Osteocyte (in vitro differentiated cells): ENCODE measurements around the gene MESP2. TPM values are rescaled to one million over a fixed set of nuclear protein-coding genes. Genes with fewer than 3 reads are reported as not detected.
A peak's percentile ranks its signal among the peaks of the same experiment; 100 is the strongest.

Experiments
- DNase-seq: peaks from one replicate; pipeline ENCODE4 v3.0.0; 2021; ENCODE audit warnings: mixed read lengths; ENCODE audit not compliant: unreplicated experiment; ENCODE audit errors: extremely low spot score
- H3K27ac Mint-ChIP-seq: one replicate; pipeline ENCODE4 v1.8.0; 2021; ENCODE audit warnings: mild to moderate bottlenecking, mixed read lengths; ENCODE audit not compliant: unreplicated experiment
- H3K27me3 Mint-ChIP-seq: one replicate; pipeline ENCODE4 v1.8.0; 2021; ENCODE audit warnings: mixed read lengths; ENCODE audit not compliant: unreplicated experiment
- H3K36me3 Mint-ChIP-seq: one replicate; pipeline ENCODE4 v1.8.0; 2021; ENCODE audit warnings: mixed read lengths; ENCODE audit not compliant: unreplicated experiment
- H3K4me1 Mint-ChIP-seq: one replicate; pipeline ENCODE4 v1.8.0; 2021; ENCODE audit warnings: mixed read lengths; ENCODE audit not compliant: unreplicated experiment
- H3K4me3 Mint-ChIP-seq: one replicate; pipeline ENCODE4 v1.8.0; 2021; ENCODE audit warnings: mild to moderate bottlenecking, moderate library complexity, mixed read lengths; ENCODE audit not compliant: unreplicated experiment
- H3K9me3 Mint-ChIP-seq: one replicate; pipeline ENCODE4 v1.8.0; 2021; ENCODE audit warnings: mixed read lengths; ENCODE audit not compliant: unreplicated experiment
- CTCF ChIP-seq: fragments of 200-600 bp; sonication (generic); IDR thresholded peaks from 2 replicates; pipeline ENCODE4 v1.5.0; 2021; ENCODE audit warnings: antibody characterized with exemption, mild to moderate bottlenecking, moderate library complexity
- total RNA-seq: library from RNA; stranded (reverse); gene quantifications from 2 replicates; pipeline ENCODE4 v1.2.1, GENCODE V29; 2021

Gene MESP2
- total RNA-seq, 1 donor from 2014 or later, result not detected

- H3K27me3 Mint-ChIP-seq, result no peaks in the 10 kb centered on the region
- TF ChIP-seq CTCF, result no peak
- DNase-seq, result no peak
- H3K9me3 Mint-ChIP-seq, result no peaks in the 10 kb centered on the region
- no peaks in the 10 kb centered on the region for H3K36me3 Mint-ChIP-seq
- H3K4me1 Mint-ChIP-seq, result peaks cover 10% of the 10 kb centered on the region
- H3K4me3 Mint-ChIP-seq, result no peak overlapping the region
- H3K27ac Mint-ChIP-seq, result peak overlapping the region; percentile 31
Measured at GRCh38 chr15:89754361-89755154, 21.6 kb upstream of the MESP2 start.

- Mint-ChIP-seq H3K9me3 (no peaks in the 10 kb centered on the region), H3K4me3 (no peak overlapping the region), H3K4me1 (peaks cover 9% of the 10 kb centered on the region)
Measured at GRCh38 chr15:89755701-89756100, 20.4 kb upstream of the MESP2 start.

GRCh38 chr15:89756897-89757296 is 19.2 kb upstream of the MESP2 start:
- Mint-ChIP-seq H3K36me3 (no peaks in the 10 kb centered on the region), H3K27me3 (no peaks in the 10 kb centered on the region), H3K4me1 (peaks cover 17% of the 10 kb centered on the region), H3K27ac (no peak overlapping the region), H3K9me3 (no peaks in the 10 kb centered on the region), H3K4me3 (no peak overlapping the region)
- TF ChIP-seq CTCF, result no peak
- DNase-seq, result no peak

More at GRCh38 chr15:89755701-89756100, 20.4 kb upstream of the MESP2 start:
- Mint-ChIP-seq H3K27ac (no peak overlapping the region), H3K36me3 (no peaks in the 10 kb centered on the region), H3K27me3 (no peaks in the 10 kb centered on the region)
- no peak for TF ChIP-seq CTCF
- no peak for DNase-seq

- Mint-ChIP-seq H3K27ac (no peak overlapping the region), H3K9me3 (no peaks in the 10 kb centered on the region), H3K4me1 (peaks cover 17% of the 10 kb centered on the region), H3K27me3 (no peaks in the 10 kb centered on the region), H3K4me3 (no peak overlapping the region), H3K36me3 (no peaks in the 10 kb centered on the region)
- no peak for DNase-seq
- TF ChIP-seq CTCF, result no peak
Measured at GRCh38 chr15:89758283-89758682, 17.8 kb upstream of the MESP2 start.

GRCh38 chr15:89758981-89759380 is 17.2 kb upstream of the MESP2 start:
- Mint-ChIP-seq H3K36me3 (no peaks in the 10 kb centered on the region), H3K4me1 (peaks cover 17% of the 10 kb centered on the region), H3K27ac (no peak overlapping the region), H3K4me3 (no peak overlapping the region), H3K9me3 (no peaks in the 10 kb centered on the region), H3K27me3 (no peaks in the 10 kb centered on the region)
- no peak for DNase-seq
- TF ChIP-seq CTCF, result no peak
